Activated CD4-positive, alpha-beta memory T cell treated with anti-CD3 and anti-CD28 coated beads, Interleukin-2, amount 10 ng/mL, durations not matched to agents 7 days and 5 days (primary cell): ENCODE results near the gene CDV3. TPM values are rescaled to one million over a fixed set of nuclear protein-coding genes. Genes with fewer than 3 reads are reported as not detected.
"Not testable (repeated sequence)": the region's sequence is repeated elsewhere in the genome, so short reads cannot be mapped to it uniquely, and the experiment has no call there.

Source experiments
- CTCF ChIA-PET: fragments of 350-600 bp; sonication (Branson Sonifier 250); formaldehyde crosslinking; loops from one replicate; lab custom pipeline; 2021; ENCODE audit warnings: antibody characterized with exemption, inconsistent platforms; lab: Charles Lee
- POLR2A ChIA-PET: fragments of 350-600 bp; sonication (Branson Sonifier 250); formaldehyde crosslinking; loops from one replicate; lab custom pipeline; 2021; ENCODE audit warnings: antibody characterized with exemption; lab: Charles Lee
- DNase-seq: peaks from one replicate; pipeline ENCODE4 v3.0.0-alpha.2; 2020
- H3K27ac Mint-ChIP-seq: one replicate; pipeline ENCODE4 v1.8.0; 2021; ENCODE audit warnings: mild to moderate bottlenecking, mixed read lengths
- H3K27me3 Mint-ChIP-seq: one replicate; pipeline ENCODE4 v1.8.0; 2021; ENCODE audit warnings: mixed read lengths
- H3K36me3 Mint-ChIP-seq: one replicate; pipeline ENCODE4 v1.8.0; 2021; ENCODE audit warnings: low read depth, mixed read lengths
- H3K4me1 Mint-ChIP-seq: one replicate; pipeline ENCODE4 v1.8.0; 2021; ENCODE audit warnings: mixed read lengths
- H3K4me3 Mint-ChIP-seq: one replicate; pipeline ENCODE4 v1.8.0; 2021; ENCODE audit warnings: mild to moderate bottlenecking, mixed read lengths
- H3K9me3 Mint-ChIP-seq: one replicate; pipeline ENCODE4 v1.8.0; 2021; ENCODE audit warnings: mixed read lengths
- total RNA-seq, 2 experiments: library from RNA; stranded (reverse); gene quantifications; one replicate each; pipeline ENCODE4 v1.2.3, GENCODE V29; 2021

Gene CDV3, protein sequence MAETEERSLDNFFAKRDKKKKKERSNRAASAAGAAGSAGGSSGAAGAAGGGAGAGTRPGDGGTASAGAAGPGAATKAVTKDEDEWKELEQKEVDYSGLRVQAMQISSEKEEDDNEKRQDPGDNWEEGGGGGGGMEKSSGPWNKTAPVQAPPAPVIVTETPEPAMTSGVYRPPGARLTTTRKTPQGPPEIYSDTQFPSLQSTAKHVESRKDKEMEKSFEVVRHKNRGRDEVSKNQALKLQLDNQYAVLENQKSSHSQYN
- 100 to 1,000 TPM; 198 to 211 TPM for total RNA-seq

DNA sequence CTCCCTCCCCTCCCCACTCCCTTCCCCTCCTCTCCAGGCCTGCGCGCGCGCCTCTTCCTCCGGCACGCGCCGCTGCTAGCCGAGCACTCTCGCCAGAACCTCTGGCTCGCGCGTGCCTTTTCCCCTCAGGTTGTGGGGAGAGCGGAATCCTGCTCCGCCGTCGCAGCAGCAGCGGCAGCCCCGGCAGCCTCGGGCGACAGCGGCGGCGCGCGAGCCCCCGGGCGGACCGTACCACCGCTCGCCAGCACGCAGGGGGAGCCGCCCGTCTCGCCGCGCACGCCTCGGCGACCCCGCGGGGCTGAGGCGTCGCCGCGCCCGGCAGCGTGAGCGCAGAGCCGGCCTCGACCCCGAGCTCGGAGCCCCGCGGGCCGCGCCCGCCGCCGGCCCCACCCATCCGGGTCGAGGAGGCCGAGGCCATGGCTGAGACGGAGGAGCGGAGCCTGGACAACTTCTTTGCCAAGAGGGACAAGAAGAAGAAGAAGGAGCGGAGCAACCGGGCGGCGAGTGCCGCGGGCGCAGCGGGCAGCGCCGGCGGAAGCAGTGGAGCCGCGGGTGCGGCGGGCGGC, at the start of gene CDV3:
Gene CDV3, plus strand, starts transcription at position 58 of the 566 bp plus-strand sequence. Its CDS starts 359 bp downstream, at position 417.
- Mint-ChIP-seq H3K27me3 (peaks cover 1% of the 10 kb centered on the region), H3K4me1 (peaks cover 54% of the 10 kb centered on the region)

DNA sequence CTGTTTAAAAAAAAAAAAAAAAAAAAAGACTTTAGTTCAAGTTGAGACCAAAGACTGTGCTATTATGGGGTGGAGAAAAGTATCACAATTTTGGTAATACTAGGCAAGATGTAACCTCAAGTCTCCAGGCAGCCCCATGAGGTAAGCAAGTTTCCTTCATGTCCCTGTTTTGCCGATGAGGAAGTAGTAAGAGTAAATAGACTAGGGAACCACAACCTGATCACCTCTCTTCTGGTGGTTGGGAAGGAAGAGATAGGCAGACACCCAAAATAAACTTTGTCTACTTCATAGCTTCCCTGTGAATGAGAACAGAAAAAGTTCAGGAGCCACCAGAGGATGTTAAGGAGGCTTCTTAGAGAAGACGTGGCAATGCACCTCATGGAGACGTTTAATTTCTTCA, 49.7 kb upstream of the CDV3 start:
- H3K9me3 Mint-ChIP-seq, H3K27me3 Mint-ChIP-seq, H3K4me3 Mint-ChIP-seq, H3K36me3 Mint-ChIP-seq, H3K4me1 Mint-ChIP-seq, POLR2A ChIA-PET, CTCF ChIA-PET, DNase-seq, H3K27ac Mint-ChIP-seq: not testable (repeated sequence)

More for the DNA sequence above, at the start of gene CDV3:
- Mint-ChIP-seq H3K4me3 (peak within 1 kb of the TSS; percentile 89), H3K27ac (peak within 1 kb of the TSS; percentile 98), H3K9me3 (no peaks in the 10 kb centered on the region), H3K36me3 (peaks cover 40% of the 10 kb centered on the region)
- no peak for DNase-seq
- POLR2A ChIA-PET, result interaction anchor here (0.6 to 8.8 kb wide), 28 partner anchors 19 to 1156 kb away, joined by 3 to 110 read pairs (median 4); partner anchors contain the start of genes ANAPC13, CEP63, DNAJC13 and TOPBP1
- CTCF ChIA-PET, result interaction anchor here (0.6 to 2.6 kb wide), 5 partner anchors 73 to 90 kb away, joined by 4 to 19 read pairs (median 6); no protein-coding TSS in a partner anchor

DNA sequence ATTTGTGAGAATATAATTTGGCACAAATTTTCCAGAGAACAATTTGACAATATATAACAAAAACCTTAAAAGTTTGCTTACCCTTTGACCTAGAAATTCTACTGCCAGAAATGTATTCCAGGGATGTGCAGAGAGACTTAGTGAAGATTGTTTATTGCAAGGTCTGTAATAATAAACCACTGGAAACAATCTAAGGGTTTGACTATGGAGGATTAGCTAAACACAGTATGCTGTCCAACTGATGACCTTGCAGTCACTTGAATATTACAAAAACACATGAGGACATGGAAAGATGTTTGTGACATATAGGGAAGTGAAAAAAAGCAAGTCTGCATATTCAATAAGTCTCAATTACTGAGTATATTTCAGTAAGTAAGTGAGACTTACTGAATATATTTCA, 48.1 kb upstream of the CDV3 start:
- no peaks in the 10 kb centered on the region for H3K4me1 Mint-ChIP-seq
- no peaks in the 10 kb centered on the region for H3K36me3 Mint-ChIP-seq
- H3K9me3 Mint-ChIP-seq, result peaks cover 6% of the 10 kb centered on the region
- H3K27ac Mint-ChIP-seq, result no peak overlapping the region
- H3K27me3 Mint-ChIP-seq, result peaks cover 4% of the 10 kb centered on the region
- CTCF ChIA-PET, result no interaction called here
- no peak overlapping the region for H3K4me3 Mint-ChIP-seq
- POLR2A ChIA-PET, result no interaction called here
- no peak for DNase-seq

DNA sequence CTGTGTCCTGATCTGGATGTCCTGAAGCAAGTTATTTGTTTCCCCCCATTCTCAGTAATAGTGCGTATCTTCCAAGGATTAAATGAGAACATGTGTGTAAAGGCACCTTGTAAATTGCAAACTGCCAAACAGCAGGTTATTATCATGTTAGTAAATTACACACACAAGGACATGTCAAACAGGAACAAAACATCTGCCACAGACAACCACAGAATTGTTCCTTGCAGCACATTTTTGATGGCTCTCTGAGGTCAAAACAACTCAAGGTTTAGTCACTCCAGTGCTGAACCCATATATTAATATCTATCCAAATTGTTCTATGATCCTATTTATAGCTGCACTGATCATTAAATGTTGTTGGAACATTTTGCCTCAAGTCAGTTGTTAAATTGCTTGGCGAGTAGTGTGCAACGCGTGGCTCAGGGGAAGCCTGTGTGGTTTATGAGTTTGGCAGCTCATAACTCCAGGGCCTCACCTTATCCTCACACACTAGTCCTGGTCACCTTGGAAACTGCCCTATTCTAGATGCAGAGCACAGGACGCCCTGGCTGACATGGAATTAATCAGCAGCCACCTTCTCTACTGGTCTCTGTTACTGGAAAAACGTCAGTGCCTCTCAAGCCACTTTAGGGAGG, 46.3 kb upstream of the CDV3 start:
- DNase-seq, result no peak
- Mint-ChIP-seq H3K4me3 (no peak overlapping the region), H3K9me3 (peaks cover 6% of the 10 kb centered on the region), H3K4me1 (no peaks in the 10 kb centered on the region), H3K27me3 (peaks cover 4% of the 10 kb centered on the region), H3K27ac (no peak overlapping the region), H3K36me3 (no peaks in the 10 kb centered on the region)
- CTCF ChIA-PET, result no interaction called here
- POLR2A ChIA-PET, result no interaction called here

DNA sequence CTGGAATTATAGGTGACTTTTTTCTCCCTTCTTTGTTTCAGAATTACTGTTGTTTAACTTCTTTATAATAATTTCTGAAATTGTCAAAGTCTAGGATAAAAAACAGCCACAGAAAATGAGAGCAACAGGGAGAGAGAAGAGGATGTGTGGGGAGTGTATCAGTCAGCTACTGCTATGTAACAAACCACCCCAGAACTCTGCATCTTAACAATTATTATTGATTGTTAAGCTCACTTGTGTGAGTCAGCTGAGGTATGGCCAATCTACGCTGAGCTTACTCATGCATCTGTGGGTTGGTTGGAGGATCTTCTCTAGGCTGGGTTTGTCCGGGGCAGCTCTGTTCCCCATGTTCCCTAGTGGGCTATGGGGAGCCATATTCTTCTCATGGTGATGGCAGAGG, 43.7 kb upstream of the CDV3 start:
- DNase-seq, result no peak
- Mint-ChIP-seq H3K27me3 (peaks cover 4% of the 10 kb centered on the region), H3K4me3 (no peak overlapping the region), H3K4me1 (no peaks in the 10 kb centered on the region), H3K27ac (no peak overlapping the region), H3K36me3 (no peaks in the 10 kb centered on the region), H3K9me3 (peaks cover 6% of the 10 kb centered on the region)
- CTCF ChIA-PET, result interaction anchor here (0.5 kb wide), 1 partner anchor 133 kb away, joined by 3 read pairs; no protein-coding TSS in a partner anchor
- POLR2A ChIA-PET, result no interaction called here

DNA sequence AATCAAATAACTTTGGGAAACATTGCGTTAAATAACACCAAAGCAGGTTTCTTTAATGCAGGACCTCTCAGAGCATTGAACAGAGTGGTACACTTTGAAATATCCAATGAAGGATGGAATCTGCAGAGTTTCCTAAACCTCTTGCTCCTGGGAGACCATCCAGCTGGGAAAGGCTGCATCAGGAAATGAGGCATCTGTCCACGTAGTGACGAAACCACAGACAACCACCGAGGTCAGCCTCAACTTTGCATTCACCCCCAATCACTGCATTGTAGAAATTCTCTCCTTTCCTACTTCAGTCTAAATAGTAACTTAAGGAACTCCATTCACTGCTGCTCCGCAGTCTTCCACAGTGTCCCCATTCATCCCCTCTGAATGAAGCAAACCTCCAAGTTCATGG, 41.5 kb upstream of the CDV3 start:
- peaks cover 1% of the 10 kb centered on the region for H3K27me3 Mint-ChIP-seq
- no peaks in the 10 kb centered on the region for H3K36me3 Mint-ChIP-seq
- H3K9me3 Mint-ChIP-seq, result peaks cover 6% of the 10 kb centered on the region
- CTCF ChIA-PET, result interaction anchor here (0.6 kb wide), 1 partner anchor 46 kb away, joined by 3 read pairs; no protein-coding TSS in a partner anchor
- POLR2A ChIA-PET, result no interaction called here
- H3K4me1 Mint-ChIP-seq, result no peaks in the 10 kb centered on the region
- no peak overlapping the region for H3K4me3 Mint-ChIP-seq
- no peak overlapping the region for H3K27ac Mint-ChIP-seq
- no peak for DNase-seq

DNA sequence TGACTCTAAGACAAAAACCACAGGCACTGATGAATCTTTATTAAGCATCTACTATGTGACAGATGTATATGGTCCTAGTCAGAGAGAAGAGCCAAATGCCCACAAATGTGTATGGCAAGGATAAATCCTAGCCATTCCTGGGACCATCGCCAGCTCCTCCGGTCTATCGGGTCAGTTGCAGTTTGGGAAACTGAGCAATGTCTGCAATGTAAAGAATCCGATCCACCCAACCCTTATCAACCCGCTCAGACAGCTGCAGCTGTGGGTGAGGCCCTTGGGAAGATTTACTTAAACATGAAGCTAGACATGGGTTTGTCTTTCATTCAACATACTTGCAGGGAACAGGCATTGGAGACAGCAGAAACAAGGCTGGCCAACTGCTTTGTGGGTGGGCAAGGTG, 40.5 kb upstream of the CDV3 start:
- Mint-ChIP-seq H3K36me3 (no peaks in the 10 kb centered on the region), H3K4me3 (no peak overlapping the region), H3K4me1 (no peaks in the 10 kb centered on the region), H3K27me3 (no peaks in the 10 kb centered on the region), H3K9me3 (peaks cover 6% of the 10 kb centered on the region), H3K27ac (no peak overlapping the region)
- CTCF ChIA-PET, result no interaction called here
- POLR2A ChIA-PET, result interaction anchor here (1.3 kb wide), 1 partner anchor 11 kb away, joined by 3 read pairs; no protein-coding TSS in a partner anchor
- DNase-seq, result no peak

DNA sequence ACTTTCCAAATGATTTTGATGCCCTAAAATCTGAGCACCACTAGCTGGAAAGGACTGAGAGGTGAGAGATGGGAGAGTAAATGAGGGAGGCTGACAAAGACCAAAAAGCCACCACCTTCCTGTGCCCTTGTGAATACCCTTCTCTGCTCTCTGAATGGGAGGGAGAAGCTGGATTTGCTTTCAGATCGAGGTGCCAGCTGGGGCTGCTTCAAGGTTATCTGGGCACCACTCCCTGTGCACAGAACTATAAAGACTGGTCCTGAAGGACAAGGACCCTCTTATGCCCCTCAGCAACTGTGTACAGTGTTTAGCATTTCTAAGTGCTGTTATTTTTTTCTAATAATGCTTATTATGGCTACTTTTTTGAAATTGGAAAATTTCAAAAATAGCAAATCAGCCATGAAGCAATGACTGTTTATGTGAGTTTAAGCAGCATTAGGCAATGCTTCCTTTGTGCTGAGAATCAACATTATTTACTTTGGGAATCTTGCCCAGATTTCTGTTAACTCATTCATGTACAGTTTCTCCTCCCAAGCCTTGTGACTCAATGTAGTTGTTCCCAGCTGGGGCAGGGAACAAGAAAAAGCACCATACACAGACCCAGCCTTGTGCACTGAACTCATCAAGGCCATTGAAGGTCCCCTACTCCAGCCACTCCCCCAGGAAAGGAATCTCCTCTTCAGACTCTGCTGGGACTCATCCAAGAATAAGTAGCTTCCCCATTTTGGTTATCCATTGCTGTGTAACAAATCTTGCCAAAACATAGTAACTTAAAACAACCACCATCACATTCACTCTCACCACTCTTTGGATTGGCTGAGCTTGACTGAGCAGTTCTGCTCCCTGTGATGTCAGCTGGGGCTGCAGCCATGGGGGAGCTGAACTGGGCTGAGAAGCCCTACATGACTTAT, 37.3 kb upstream of the CDV3 start:
- Mint-ChIP-seq H3K27ac (no peak overlapping the region), H3K9me3 (no peaks in the 10 kb centered on the region), H3K27me3 (no peaks in the 10 kb centered on the region), H3K4me3 (no peak overlapping the region), H3K36me3 (no peaks in the 10 kb centered on the region), H3K4me1 (no peaks in the 10 kb centered on the region)
- DNase-seq, result no peak
- CTCF ChIA-PET, result no interaction called here
- POLR2A ChIA-PET, result no interaction called here

DNA sequence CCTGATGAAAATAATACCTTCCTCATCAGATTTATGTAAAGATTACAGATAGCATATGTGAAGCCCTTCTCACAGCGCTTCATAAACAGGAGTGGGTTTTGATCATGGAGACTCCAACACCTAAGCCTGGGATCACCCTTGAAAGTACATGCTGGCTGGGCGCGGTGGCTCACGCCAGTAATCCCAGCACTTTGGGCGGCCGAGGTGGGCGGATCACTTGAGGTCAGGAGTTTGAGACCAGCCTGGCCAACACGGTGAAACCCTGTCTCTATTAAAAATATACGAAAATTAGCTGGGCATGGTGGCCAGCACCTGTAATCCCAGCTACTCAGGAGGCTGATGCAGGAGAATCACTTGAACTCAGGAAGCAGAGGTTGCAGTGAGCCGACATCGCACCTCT, 36.4 kb upstream of the CDV3 start:
- H3K36me3 Mint-ChIP-seq, H3K27me3 Mint-ChIP-seq, H3K4me3 Mint-ChIP-seq, H3K4me1 Mint-ChIP-seq, H3K9me3 Mint-ChIP-seq, H3K27ac Mint-ChIP-seq, POLR2A ChIA-PET, DNase-seq: not testable (repeated sequence)
- CTCF ChIA-PET, result interaction anchor here (0.6 kb wide), 1 partner anchor 48 kb away, joined by 3 read pairs; no protein-coding TSS in a partner anchor

DNA sequence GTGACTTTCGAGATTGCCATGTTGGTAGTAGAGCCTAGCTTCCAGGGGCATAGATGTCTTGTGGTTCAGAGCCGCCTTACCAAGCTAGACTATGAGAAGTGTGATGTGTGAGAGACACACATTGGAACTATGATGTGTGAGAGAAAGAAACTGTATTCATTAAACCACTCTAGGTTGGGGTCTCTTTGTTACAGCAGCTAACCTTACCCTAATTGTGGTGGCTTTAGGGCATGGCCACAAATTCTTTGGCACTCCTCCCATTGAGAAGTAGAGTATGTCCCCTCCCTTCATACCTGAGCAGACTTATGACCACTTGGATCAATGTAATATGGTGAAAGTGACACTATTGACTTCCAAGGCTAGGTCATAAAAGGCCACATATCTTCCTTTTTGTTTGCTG, 35.3 kb upstream of the CDV3 start:
- H3K9me3 Mint-ChIP-seq, result no peaks in the 10 kb centered on the region
- H3K4me3 Mint-ChIP-seq, result no peak overlapping the region
- H3K36me3 Mint-ChIP-seq, result no peaks in the 10 kb centered on the region
- ChIA-PET CTCF (no interaction called here), POLR2A (no interaction called here)
- no peak overlapping the region for H3K27ac Mint-ChIP-seq
- no peaks in the 10 kb centered on the region for H3K27me3 Mint-ChIP-seq
- no peak for DNase-seq
- H3K4me1 Mint-ChIP-seq, result no peaks in the 10 kb centered on the region

DNA sequence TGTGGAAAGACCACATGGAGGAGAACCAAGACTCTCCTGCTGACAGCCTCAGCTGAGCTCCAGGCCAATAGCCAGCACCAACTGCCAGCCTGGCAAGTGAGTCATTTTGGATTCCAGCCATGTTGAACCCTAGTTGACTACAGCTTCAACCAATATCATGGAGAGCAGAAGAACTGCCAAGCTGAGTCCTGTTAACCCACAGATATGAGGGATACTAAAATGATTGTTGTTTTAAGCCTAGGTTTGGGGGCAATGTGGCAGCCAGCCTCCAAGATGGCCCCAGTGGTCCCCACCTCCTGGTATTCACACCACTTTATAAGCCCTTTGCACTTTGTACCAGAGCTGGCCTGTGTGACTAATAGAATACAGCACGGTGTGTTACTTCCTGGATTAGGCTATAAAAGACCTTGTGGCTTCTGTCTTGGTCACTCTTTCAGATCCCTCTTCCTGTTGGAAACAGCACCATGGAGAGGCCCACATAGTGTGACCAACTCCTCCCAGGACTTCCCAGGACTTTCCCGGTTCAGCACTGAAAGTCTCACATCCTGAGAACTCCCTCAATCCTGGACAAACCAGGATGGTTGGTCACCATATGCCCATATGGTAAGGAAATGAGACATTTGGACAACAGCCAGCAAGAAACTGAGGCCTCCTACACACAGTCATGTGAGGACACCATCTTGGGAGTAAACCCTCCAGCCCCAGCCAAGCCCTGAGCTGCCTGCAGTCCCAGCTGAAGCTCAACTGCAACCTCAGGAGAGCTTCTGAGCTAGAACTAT, 32.4 kb upstream of the CDV3 start:
- Mint-ChIP-seq H3K27ac (no peak overlapping the region), H3K9me3 (no peaks in the 10 kb centered on the region)
- CTCF ChIA-PET, result no interaction called here

DNA sequence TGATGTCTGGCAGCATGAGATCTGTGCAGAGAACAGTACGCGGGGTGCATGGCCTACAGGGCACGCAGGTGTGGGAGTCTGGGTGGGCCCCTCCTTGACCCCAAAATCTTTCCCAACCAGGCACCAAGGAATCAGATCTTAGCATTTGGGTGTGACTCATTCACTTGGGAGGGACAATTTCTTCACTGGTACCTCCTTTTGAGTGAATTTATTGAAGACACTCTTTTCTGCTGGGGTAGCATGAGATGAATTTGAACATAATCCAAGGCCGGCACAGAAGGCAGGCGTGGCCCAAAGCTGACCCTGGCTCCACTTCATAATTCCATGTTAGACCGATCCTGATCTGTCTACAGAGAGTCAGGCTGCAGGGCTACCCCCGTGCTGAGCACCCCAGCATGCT, 30.6 kb upstream of the CDV3 start:
- Mint-ChIP-seq H3K4me3 (no peak overlapping the region), H3K36me3 (no peaks in the 10 kb centered on the region), H3K9me3 (no peaks in the 10 kb centered on the region), H3K27ac (no peak overlapping the region), H3K4me1 (no peaks in the 10 kb centered on the region), H3K27me3 (no peaks in the 10 kb centered on the region)
- ChIA-PET CTCF (no interaction called here), POLR2A (no interaction called here)
- DNase-seq, result no peak

More for the DNA sequence above, 32.4 kb upstream of the CDV3 start:
- H3K4me3 Mint-ChIP-seq, result no peak overlapping the region
- POLR2A ChIA-PET, result no interaction called here
- DNase-seq, result no peak
- H3K4me1 Mint-ChIP-seq, result no peaks in the 10 kb centered on the region
- no peaks in the 10 kb centered on the region for H3K36me3 Mint-ChIP-seq
- H3K27me3 Mint-ChIP-seq, result no peaks in the 10 kb centered on the region
